HG03175 (cell line): ENCODE results near the gene CDH13.

Experiments
- ATAC-seq: cut with Tn5 transposase; IDR thresholded peaks from one replicate; pipeline ENCODE4 v1.9.1; 2021; ENCODE audit warnings: mild to moderate bottlenecking, moderate library complexity; ENCODE audit not compliant: unreplicated experiment

The CDH13 gene

GRCh38 chr16:82772215-82772614 lies 145.4 kb downstream of the CDH13 start:
- no peak for ATAC-seq

DNA sequence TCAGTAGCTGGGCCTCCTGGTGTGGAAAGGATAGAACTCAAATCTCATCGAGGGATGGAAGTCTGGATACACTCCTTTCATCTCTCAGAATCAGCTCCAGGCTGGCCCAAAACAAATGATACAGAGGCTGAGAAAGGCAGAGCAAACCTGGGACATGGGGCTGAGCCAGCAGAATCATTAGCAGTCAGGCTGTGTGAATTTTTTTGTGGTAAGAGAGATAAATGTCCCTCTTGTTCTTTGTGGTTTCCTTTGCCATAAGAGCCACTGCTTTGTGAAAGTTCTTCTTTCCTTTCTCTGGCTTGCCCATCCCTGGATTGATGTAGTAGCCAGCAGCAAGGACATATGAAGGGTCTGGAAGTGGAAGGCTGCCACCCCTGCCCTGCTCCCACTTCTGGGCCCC lies 146.2 kb downstream of the CDH13 start:
- no peak for ATAC-seq

GRCh38 chr16:82776470-82777146 lies 149.8 kb downstream of the CDH13 start:
- no peak for ATAC-seq

DNA sequence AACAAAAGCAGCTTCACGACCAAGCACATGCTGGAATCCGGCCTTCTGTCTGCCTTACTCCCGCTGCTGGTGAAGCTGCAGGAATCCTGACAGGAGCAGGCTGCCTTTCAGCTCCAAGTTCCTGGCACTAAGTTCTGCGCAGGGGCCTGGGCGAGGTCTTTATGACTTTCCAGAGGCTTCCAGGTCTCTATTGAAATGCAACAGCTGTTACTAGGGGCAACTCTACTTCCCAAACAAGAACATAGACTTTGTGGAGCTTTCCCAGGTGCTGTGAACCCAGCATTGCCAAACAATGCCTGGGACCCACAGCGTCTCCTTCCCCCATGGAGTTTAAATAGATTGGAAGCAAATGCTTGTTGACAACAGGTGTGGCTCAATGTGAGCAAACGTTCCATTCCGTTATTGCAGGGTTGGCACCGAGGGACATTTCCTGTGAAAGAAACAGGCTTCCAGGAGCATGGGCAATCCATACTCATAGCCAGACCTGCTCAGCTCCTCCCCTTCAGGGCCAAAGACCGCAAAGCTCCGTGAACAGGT lies 156.0 kb downstream of the CDH13 start:
- no peak for ATAC-seq

DNA sequence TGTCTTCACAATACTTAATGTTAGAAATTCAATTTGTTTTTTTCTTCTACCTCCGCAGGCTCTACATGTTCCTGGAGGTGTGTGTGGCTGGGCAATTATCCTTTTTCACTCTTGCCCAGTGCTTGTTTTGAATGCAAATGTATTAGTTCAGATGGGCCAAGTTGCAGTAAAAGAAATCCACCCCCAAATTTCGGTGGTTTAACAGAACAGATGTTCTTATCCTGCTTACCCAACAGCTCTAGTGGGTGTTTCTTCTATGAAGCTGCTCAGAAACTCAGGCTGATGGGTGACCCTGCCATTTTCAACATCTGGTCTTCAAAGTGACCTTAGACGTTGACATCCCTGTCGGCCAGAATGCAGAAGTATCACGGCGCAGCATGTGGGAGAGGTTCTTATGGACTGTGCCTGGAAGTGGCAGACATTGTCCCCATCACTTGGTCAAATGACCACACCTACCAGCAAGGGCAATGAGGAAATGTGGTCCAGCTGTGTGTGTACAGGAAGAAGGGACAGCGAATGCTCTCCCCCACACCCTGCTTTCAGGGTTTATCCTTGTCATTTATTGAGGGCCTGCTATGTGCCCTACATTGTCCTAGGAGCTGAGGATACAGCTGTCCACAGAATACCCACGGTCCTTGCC lies 157.3 kb downstream of the CDH13 start:
- ATAC-seq, result no peak

- ATAC-seq, result no peak
These were observed 157.8 kb downstream of the CDH13 start for GRCh38 chr16:82784573-82784968.

- ATAC-seq, result no peak
These were observed 161.5 kb downstream of the CDH13 start for GRCh38 chr16:82788225-82788624.

DNA sequence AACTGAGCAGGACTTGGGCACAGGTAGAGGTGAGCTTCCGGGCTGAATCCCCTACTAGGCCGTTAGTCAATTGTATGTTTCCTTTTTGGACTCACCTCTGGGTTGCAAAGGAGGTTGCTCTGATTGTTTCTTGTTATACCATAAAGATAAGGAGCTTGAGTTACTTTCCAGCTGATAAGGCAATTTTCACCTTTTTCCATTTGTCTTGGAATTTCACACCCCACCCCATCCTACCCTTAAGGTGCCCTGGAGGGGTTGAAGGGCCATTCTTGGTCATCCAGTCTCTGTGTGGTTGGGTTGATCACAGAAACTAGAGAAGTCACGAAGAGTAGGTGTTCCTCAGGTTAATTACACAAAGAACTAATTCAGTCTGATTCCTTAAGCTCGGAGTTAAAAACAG lies 162.2 kb downstream of the CDH13 start:
- no peak for ATAC-seq

DNA sequence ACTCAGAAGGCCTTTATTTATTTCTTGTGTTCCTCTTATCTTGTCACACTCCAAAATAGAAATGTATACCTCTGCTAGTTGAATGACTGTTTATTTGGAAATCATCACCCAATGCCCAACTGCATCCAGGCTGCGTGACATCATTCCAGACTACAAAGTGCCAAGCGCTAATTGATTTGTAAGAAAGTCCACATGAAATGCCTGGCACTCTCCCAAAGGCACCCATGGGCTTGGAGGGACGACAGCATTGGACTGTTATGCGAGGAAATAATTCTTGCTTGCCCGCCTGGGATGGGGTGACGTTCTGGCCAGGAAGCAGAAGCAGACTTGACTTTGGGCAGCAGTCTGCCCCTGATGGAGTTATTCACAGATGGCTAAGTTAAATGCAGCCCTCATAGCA lies 165.9 kb downstream of the CDH13 start:
- no peak for ATAC-seq

DNA sequence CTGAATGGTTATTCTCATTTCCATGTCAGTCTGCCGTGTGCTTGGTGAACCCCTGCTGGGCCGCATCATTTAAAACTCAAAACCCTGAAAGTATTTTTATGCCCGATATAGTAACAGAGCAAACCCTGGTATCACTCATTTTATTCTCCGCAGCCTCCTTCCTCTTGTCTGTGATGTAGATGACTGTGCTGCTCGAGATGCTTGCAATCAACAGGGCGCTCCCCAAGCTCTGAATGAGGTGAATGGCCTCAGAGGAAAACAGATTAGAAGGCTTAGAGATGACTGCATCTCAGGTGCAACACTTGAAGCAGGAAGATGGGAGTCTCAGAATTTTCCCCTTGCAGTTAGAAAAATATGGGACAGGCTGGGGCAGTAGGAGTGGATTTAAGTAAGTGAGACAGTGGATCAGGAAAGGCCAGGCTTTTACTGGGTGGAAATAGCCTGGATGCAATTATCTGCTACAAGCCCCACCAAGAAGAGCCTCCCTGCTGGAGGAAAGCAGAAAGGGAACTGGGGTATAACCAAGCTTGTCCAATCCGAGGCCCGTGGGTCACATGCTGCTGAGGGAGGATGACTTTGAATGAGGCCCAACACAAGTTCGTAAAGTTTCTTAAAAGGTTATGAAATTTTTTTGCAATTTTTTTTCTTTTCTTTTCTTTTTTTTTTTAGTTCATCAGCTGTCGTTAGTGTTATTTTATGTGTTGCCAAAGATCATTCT lies 166.9 kb downstream of the CDH13 start:
- ATAC-seq, result no peak

DNA sequence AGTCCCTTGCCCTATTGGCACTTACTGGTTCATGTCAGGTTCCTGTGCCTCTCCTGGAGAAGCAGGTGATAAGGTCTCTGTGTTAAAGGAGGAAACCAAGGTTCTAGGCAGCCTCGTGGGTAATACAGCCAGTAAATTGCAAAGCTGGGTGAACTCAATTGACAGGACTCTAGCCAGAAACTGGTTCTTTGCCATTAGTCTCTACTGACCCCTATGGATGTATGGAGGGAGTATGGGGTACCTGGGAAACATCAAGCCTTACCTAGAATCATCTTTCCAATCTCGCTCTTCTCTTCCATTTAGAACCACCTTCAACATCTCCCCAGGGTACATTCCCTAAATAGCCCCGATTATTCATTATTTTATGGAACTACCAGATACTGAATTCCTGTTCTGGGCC lies 169.3 kb downstream of the CDH13 start:
- ATAC-seq, result no peak

DNA sequence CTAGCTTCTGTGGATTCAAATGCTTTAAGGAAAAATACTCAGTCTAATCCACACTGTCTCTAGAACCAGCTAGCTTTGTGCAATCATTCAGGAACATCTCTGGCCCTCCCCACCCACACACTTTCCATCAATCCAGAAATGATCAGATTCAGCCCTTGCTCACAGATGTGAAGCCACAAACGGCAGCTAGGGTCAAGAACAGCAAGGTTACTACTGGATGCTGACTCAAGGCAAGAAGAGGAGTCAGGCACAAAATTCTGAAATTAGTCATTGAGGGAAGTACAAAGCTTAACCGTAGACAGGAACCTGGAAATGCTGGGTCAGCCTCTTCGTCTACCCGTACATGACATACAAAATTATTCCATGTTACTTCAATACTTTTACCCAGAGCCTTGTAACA lies 174.6 kb downstream of the CDH13 start:
- ATAC-seq, result no peak

DNA sequence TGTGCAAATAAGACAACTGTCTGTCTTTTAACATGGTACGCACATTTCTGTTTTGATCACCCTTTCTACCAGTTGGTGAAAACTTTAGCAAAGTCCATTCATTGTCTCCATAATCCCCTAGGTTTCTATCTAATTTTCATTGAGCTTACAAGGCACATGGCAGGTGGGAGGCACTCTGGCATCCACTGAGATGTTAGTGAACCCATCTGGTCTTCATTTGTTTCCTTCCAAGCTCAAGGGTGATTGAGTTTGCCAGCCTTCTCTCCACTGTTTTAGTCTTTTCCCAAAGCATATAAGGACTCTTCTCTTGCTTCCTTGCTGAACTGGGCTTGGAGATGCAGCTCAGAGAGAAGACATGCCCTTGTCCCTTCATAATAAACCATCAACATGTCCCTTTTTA lies 179.1 kb downstream of the CDH13 start:
- no peak for ATAC-seq

- ATAC-seq, result no peak
These were observed 180.5 kb downstream of the CDH13 start for GRCh38 chr16:82807311-82807710.

DNA sequence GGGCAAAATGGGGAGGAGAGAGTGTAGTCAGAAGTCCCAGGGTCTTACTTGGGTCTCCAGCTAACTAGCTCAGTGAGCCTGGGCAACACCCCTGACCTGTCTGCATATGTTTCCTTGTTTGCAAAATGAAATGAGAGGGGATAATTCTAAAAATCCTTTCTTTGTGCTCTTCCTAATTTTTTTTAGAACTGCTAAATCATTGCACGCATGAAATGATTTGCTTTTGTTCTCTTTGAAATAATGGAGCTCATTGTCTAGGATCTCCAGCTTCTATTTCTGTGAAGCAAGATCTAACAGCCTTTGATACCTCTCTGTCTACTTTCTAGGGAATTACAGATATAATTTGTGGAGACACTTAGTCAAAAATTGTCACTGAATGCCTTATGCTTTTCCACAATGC lies 181.3 kb downstream of the CDH13 start:
- ATAC-seq, result no peak

- ATAC-seq, result no peak
These were observed 183.3 kb downstream of the CDH13 start for GRCh38 chr16:82810077-82810476.

- ATAC-seq, result no peak
These were observed 187.3 kb downstream of the CDH13 start for GRCh38 chr16:82814059-82814458.

- ATAC-seq, result no peak
These were observed 192.5 kb downstream of the CDH13 start for GRCh38 chr16:82819286-82819685.

GRCh38 chr16:82820855-82821254 lies 194.1 kb downstream of the CDH13 start:
- ATAC-seq, result no peak

DNA sequence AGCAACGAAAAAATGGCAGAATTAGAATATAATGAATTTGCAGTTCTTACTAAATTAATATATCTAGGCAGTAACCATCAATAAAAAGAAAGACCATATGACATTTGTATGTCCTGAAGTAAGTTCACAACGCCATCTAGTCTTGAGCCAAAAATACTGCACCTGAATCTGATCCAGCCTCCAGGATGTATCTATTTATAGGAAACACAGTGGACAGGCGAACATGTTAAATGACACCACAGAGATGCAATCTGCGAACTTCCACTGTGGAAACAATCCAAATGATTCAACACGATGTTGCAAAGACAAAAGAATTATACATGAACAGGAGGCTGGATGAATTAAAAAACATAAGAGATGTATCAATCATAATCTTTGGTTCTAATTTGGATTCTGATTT lies 197.6 kb downstream of the CDH13 start:
- no peak for ATAC-seq

DNA sequence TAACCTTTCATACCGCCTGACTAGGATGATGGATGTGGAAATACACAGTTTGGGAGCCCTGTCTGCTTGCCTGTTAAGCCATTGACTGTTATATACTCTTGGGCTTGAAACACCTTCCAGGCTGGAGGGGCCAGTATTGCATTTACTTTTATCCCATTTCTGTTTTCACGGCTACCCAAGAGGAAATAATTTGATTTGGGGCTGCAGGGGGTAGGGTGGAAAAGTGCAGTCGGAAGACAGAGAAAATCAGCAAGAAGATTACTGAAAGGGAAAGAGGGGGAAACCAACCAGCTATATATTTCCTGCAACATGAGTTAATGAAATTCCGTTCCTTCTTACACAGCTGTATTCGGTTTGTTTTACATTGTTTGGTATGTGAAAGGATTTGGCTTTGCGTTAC lies 202.5 kb downstream of the CDH13 start:
- ATAC-seq, result no peak

DNA sequence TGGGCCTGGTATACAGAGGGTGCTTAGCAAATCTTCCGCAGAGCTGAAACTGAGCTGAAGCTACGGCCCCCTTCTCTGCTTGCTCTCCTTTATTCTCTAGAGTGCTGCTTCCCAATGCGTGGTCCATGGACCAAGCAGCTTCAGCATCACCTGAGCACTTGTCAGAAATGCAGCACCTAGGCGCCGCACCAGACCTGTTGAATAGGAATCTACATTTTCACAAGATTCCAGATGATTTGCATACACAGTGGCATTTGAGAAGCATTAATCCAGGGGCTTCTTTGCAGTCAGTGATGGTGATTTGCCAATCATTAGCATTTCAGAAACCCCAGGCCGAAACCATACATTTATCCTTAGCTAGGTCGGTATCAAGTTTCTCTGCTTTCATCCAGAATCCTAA lies 204.2 kb downstream of the CDH13 start:
- no peak for ATAC-seq
